HEK293T (cell line): ENCODE data around the gene FAM53C.

ENCODE experiments used
- ARNT ChIP-seq: fragments of 450-650 bp; IDR thresholded peaks from 2 replicates; pipeline ENCODE4 v1.6.1; 2017; ENCODE audit warnings: mild to moderate bottlenecking
- BHLHE40 ChIP-seq: fragments of 450-650 bp; IDR thresholded peaks from 2 replicates; pipeline ENCODE4 v1.6.1; 2016; ENCODE audit warnings: mild to moderate bottlenecking, moderate library complexity, borderline replicate concordance
- ELF4 ChIP-seq: fragments of 450-650 bp; IDR thresholded peaks from 2 replicates; pipeline ENCODE4 v1.6.1; 2017; ENCODE audit warnings: antibody characterized with exemption
- FOXA1 ChIP-seq: fragments of 450-650 bp; IDR thresholded peaks from 2 replicates; pipeline ENCODE4 v1.6.1; 2016; ENCODE audit warnings: mild to moderate bottlenecking
- FOXK2 ChIP-seq: fragments of 450-650 bp; IDR thresholded peaks from 2 replicates; pipeline ENCODE4 v1.6.1; 2016; ENCODE audit warnings: mild to moderate bottlenecking
- FOXM1 ChIP-seq: fragments of 450-650 bp; IDR thresholded peaks from 2 replicates; pipeline ENCODE4 v1.6.1; 2017; ENCODE audit warnings: mild to moderate bottlenecking, borderline replicate concordance
- HDGF ChIP-seq: fragments of 450-650 bp; IDR thresholded peaks from 2 replicates; pipeline ENCODE4 v1.6.1; 2017; ENCODE audit warnings: antibody characterized with exemption, borderline replicate concordance
- L3MBTL2 ChIP-seq: fragments of 450-650 bp; conservative IDR thresholded peaks from 2 replicates; pipeline ENCODE4 v1.6.1; 2016; ENCODE audit warnings: mild to moderate bottlenecking
- NFRKB ChIP-seq: fragments of 450-650 bp; IDR thresholded peaks from 2 replicates; pipeline ENCODE4 v1.6.1; 2016; ENCODE audit warnings: mild to moderate bottlenecking, moderate library complexity
- SP1 ChIP-seq: fragments of 450-650 bp; IDR thresholded peaks from 2 replicates; pipeline ENCODE4 v1.6.1; 2017
- SUZ12 ChIP-seq: fragments of 450-650 bp; IDR thresholded peaks from 2 replicates; pipeline ENCODE4 v1.6.1; 2016; ENCODE audit warnings: mild to moderate bottlenecking
- TARDBP ChIP-seq: fragments of 450-650 bp; IDR thresholded peaks from 2 replicates; pipeline ENCODE4 v1.6.1; 2016
- TF ChIP-seq, protein P1 (sequence below): fragments of 450-650 bp; IDR thresholded peaks from 2 replicates; pipeline ENCODE4 v1.6.1; 2016

DNA sequence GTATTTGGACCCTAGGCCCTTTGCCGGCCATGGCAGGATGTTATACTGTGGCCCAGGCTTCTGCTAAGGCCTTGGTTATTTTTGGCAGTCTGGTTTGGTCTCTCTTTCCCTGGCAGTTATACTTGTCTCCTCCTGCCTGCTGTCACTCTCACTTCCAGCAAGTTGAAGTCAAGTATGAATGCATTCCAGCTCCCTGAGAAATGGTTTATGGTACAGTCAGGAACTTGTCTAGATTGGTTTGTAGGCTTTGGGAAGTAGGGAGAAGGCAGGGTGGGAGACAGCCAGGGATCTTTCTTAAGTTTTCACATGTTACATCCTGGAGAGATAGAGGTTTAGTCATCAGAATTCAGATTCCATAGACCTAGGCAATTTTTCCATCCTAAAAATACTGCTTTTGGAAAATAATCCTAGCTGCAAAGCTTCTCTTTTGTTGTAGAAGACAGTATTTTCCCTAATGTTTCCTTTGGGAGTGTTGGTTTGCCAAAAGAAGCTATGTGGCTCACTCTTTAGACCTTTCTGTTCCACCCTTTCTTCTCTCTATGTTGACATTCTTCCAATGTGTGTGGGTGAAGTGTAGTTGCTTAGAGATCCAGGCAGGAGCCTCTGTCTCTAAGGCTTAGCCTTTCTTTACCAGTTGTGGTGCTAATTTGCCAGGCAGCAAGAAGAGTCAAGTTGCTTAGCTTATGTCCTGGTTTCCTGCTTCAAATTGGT, 11.9 kb downstream of the FAM53C start:
- TF ChIP-seq FOXM1 (no peak), SP1 (no peak), SUZ12 (no peak), BHLHE40 (no peak), L3MBTL2 (no peak), TARDBP (no peak), ARNT (no peak), FOXK2 (no peak), ELF4 (no peak), HDGF (no peak), NFRKB (no peak), FOXA1 (no peak)
- TF ChIP-seq, protein P1, sequence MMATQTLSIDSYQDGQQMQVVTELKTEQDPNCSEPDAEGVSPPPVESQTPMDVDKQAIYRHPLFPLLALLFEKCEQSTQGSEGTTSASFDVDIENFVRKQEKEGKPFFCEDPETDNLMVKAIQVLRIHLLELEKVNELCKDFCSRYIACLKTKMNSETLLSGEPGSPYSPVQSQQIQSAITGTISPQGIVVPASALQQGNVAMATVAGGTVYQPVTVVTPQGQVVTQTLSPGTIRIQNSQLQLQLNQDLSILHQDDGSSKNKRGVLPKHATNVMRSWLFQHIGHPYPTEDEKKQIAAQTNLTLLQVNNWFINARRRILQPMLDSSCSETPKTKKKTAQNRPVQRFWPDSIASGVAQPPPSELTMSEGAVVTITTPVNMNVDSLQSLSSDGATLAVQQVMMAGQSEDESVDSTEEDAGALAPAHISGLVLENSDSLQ = no peak
